GM18907 (cell line): ENCODE results near the gene GSTT2B.
"Not testable (repeated sequence)": the region's sequence is repeated elsewhere in the genome, so short reads cannot be mapped to it uniquely, and the experiment has no call there.

Experiments used
- ATAC-seq: cut with Tn5 transposase; IDR thresholded peaks from one replicate; pipeline ENCODE4 v1.9.1; 2021; ENCODE audit warnings: mild to moderate bottlenecking, moderate library complexity; ENCODE audit not compliant: unreplicated experiment

GSTT2B gene

DNA sequence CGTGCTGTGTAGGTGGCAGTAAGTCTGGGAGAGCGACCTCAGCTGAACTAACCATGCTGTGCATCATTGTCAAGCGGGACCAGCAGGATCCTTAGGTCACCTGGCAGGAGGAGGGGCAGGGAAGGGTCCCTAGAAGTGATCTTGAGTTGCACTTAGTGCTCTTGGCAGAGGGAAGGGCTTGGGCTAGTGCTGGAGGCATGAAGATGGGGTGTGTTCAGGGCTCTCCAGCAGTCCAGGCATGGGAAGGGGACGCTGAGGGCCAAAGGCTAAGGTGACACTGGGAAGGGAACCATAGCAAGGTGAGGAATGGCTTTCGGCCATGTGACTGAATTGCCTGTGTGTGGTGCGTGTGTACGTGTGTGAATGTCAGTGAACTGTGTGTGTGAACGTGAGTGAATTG lies 25.1 kb upstream of the GSTT2B start:
- ATAC-seq: not testable (repeated sequence)

- ATAC-seq: no peak
Observed at GRCh38 chr22:23984430-23984829, 23.4 kb upstream of the GSTT2B start.

DNA sequence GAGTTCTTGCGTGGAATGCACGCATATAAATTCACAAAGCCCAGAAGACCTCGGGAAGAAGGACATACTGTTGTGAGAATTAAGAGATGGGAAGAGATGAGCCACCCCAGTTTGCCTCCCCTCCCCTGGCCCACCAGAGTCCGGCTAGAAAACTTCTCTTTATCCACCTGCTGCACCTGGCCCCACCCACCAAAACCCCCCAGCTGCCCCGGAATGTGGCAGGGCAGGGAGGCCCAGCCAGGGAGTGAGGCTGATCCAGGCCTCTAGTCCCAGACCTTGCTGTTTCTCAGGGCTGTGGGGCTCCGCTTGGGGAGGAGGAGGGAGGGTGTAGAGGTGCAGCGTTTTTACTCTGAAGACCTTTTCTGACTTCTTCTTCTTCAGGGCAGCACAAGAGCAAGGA lies 19.6 kb upstream of the GSTT2B start:
- not testable (repeated sequence) for ATAC-seq

GRCh38 chr22:23979557-23980240 lies 18.7 kb upstream of the GSTT2B start, which contains the start of gene GSTT2:
GSTT2 (plus strand) TSS chr22:23980134.
- not testable (repeated sequence) for ATAC-seq

- not testable (repeated sequence) for ATAC-seq
Observed at GRCh38 chr22:23977304-23977703, 16.3 kb upstream of the GSTT2B start.

DNA sequence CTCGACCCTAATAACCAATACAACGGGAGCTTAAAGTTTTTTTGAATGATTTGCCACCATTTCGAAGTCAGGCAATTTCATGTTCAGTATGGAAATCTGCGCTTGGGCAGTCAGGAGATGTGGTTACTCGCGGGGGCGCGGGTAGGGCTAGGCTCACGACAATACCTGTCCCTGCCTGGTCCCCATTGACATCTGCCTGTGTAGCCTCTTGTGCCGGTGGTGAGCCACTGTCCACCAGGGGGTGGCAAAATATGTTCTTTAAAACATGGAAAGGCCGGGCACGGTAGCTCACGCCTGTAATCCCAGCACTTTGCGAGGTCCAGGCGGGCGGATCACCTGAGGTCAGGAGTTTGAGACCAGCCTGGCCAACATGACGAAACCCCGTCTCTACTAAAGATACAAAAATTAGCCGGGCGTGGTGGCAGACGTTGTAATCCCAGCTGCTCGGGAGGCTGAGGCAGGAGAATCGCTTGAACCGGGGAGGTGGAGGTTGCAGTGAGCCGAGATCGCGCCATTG lies 13.9 kb upstream of the GSTT2B start:
- peak; percentile 34 for ATAC-seq

DNA sequence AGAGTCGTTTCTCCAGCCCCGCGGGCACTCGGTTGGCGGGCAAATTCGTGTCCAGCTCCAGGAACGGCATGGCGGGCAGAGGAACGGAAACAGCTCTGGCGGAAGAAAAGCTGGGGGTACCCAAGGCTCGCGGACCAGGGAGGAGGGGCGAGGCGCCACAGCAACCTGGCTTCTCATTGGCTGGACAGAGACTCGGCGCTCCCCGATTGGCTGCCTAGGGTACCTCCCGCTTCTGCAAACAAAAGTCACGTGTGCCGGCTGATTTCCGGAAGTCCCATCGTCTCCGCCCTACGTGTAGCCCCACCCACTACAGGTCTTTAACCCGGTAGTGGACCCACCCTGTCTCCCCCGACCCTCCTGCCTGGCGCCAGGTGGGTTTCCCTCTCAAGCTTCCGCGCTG lies 13.3 kb upstream of the GSTT2B start, which contains the start of gene DDT:
Gene DDT (minus strand): TSS at position 97 of the 400 bp plus-strand sequence. CDS start 27 bp downstream, at position 70.
- ATAC-seq: peak; percentile 91

- ATAC-seq: not testable (repeated sequence)
Observed at GRCh38 chr22:23971927-23972326, 10.9 kb upstream of the GSTT2B start.

GRCh38 chr22:23970816-23971486 lies 10.0 kb upstream of the GSTT2B start:
- no peak for ATAC-seq

DNA sequence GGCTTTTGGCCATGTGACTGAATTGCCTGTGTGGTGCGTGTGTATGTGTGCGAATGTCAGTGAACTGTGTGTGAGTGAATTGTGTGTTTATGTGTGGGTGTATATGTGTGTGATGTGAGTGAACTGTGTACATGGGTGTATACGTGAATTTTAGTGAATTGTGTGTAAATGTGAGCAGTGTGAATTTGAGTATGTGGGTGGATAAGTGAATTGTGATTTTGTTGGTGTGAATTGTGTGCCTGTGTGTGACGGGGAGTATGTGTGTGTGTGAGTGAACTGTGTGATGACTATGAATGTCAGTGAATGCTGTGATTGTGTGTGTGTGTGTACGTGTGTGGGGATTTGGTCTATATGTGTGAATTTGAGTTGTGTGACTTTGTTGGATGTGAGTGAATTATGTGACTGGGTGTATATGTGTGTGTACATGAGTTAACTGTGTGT lies 9.2 kb upstream of the GSTT2B start:
- ATAC-seq: no peak

- ATAC-seq: no peak
Observed at GRCh38 chr22:23969071-23969470, 8.1 kb upstream of the GSTT2B start.

DNA sequence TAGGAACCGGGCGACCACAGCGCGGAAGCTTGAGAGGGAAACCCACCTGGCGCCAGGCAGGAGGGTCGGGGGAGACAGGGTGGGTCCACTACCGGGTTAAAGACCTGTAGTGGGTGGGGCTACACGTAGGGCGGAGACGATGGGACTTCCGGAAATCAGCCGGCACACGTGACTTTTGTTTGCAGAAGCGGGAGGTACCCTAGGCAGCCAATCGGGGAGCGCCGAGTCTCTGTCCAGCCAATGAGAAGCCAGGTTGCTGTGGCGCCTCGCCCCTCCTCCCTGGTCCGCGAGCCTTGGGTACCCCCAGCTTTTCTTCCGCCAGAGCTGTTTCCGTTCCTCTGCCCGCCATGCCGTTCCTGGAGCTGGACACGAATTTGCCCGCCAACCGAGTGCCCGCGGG lies 5.6 kb upstream of the GSTT2B start, which contains the start of gene DDTL:
Gene DDTL (plus strand): TSS at position 321 of the 400 bp plus-strand sequence. CDS start 27 bp downstream, at position 348.
- ATAC-seq: peak; percentile 91

GRCh38 chr22:23966094-23966493 lies 5.1 kb upstream of the GSTT2B start:
- peak; percentile 32 for ATAC-seq

DNA sequence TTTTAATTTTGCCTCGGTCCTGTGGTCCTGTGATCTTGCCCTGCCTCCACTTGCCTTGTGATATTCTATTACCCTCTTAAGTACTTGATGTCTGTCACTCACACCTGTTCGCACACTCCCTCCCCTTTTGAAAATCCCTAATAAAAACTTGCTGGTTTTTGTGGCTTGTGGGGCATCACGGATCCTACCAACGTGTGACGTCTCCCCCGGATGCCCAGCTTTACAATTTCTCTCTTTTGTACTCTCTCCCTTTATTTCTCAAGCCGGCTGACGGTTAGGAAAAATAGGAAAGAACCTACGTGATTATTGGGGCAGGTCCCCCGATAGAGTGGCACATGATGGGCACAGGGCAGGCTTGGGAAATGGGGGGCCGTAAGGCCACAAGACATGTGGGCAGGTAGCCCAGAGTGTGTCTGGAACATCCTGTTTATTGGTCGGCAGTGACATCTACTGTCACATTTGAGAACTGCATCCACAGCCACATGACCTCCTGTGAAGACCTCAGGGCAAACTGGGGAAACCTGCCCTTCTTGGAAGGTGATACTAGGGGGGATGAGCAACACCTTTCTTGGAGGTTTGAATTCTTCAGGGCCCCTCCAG lies 4.6 kb downstream of the GSTT2B start:
- peak; percentile 40 for ATAC-seq

DNA sequence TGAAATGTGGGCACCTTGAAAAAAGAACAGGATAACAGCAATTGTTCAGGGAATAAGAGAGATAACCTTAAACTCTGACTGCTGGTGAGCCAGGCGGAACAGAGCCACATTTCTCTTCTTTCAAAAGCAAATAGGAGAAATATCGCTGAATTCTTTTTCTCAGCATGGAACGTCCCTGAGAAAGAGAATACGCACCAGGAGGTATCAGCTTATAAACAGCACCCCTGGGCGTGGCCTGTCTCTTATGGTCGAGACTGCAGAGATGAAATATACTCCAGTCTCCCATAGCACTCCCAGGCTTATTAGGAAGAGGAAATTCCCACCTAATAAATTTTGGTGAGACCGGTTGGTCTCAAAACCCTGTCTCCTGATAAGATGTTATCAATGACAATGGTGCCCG lies 5.1 kb downstream of the GSTT2B start:
- ATAC-seq: not testable (repeated sequence)

DNA sequence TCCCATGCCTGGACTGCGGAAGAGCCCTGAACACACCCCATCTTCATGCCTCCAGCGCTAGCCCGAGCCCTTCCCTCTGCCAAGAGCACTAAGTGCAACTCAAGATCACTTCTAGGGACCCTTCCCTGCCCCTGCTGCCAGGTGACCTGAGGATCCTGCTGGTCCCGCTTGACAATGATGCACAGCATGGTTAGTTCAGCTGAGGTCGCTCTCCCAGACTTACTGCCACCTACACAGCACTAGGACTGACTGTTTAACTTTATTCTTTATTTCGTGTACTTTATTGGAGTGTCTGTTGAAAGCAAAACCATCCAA lies 6.0 kb downstream of the GSTT2B start:
- not testable (repeated sequence) for ATAC-seq

GRCh38 chr22:23954193-23954990 lies 6.6 kb downstream of the GSTT2B start:
- ATAC-seq: not testable (repeated sequence)

DNA sequence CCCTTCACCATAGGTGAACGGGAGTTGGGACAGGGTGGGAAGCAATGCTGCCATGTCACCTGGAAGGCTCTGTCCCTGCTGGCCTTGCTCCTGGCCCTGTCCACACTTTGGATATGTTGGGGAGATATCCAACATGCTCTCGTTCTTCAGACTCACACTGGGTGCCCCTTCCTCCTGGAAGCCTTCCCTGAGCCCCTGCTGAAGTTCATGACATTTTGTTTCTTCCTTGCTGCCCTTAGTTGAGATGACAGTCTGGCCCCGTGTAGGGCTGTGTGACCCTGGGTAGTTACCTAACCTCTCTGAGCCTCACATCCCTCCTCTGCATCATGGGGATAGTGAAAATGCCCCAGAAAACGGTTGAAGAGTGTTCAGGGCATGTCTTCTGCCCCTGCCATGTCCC lies 7.5 kb downstream of the GSTT2B start:
- ATAC-seq: not testable (repeated sequence)

DNA sequence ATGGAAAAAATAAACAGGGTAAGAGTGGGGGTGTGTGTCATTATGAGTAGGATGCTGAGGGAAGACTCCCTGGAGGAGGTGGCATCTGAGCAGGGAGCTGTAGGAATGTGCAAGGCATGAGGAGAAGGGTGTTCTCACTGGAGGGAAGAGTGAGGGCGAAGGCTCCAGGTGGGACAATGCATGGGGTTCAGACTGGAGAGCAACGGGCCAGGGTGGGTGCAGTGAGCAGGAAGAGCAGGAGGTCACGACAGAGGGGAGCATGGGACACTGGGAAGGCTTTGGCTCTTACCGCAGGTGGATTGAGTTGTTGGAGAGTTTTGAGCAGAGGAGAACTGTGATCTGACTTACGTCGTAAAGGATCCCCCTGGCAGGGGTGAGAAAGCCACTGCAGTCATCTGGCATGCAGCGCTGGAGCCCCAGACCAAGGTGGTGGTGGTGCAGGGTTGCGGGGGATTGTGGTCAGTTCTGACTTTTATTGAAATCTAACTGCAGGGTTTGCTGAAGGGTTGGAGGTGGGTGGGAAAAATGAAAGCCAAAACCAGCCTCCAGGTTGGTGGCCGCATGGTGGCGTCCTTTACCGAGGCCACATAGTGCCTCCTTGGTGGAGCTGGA lies 8.1 kb downstream of the GSTT2B start:
- ATAC-seq: not testable (repeated sequence)

- not testable (repeated sequence) for ATAC-seq
Observed at GRCh38 chr22:23951383-23951782, 9.6 kb downstream of the GSTT2B start.
